NCI-H748 (cell line): ENCODE results near the gene DIP2C.
"Not testable (repeated sequence)": the region's sequence is repeated elsewhere in the genome, so short reads cannot be mapped to it uniquely, and the experiment has no call there.

Source experiments
- DNase-seq: peaks from one replicate; lab custom pipeline; 2025; ENCODE audit not compliant: unreplicated experiment; lab: John Stamatoyannopoulos, UW

Gene DIP2C

GRCh38 chr10:436911-437665 is 252.4 kb downstream of the DIP2C start:
- DNase-seq: no peak

GRCh38 chr10:436013-436697 is 253.3 kb downstream of the DIP2C start:
- DNase-seq: no peak

DNA sequence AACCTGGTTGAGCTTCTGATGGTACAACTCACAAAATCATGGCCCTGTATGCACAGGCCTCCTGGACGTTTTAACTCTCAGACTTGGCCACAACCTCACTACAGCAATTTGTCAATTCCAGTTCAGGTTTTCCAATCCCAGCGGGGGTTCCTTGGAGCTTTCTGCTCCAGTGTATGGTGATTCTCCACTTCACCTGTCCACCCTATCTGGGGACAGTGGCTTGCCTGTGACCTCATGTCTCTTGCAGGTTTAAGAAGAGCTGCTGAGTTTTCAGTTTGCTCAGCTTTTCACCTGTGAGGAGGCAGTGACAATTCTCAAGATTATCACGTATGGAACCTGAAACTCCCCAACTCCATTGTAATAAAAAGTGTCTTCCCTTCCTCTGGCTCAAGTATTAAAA is 254.1 kb downstream of the DIP2C start:
- no peak for DNase-seq

GRCh38 chr10:429696-430095 is 259.8 kb downstream of the DIP2C start:
- no peak for DNase-seq

DNA sequence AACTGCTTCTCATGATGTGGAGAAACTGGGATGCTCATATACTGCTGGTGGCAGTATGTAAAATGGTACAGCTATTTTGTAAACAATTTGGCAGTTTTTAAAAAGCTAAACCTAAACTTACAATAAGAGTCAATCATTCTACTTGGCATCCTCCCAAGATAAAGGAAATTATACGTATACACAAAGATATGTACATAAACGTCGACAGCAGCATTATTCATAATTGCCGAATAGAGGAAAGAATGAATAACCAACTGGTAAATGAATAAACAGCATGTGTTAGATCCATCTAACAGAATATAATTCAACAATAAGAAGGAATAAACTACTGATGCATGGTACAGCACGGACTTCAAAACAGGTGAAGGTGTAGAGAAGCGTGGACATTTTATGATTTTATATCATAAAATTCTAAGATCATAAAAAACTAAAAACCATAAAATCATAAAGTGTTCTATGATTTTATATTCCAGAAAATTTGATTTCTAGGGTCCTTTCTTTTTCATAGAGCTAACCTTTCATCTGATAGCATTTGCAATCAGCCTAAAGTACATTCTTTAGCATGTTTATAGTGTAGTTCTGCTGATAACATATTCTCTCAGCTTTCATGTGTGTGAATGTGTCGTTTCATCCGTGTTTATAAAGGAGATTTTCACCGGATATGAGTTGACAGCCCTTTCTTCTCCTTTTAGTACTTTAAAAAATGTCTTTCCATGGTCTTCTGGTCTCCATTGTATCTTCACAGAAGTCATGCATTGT is 261.5 kb downstream of the DIP2C start:
- DNase-seq: peak; percentile 68

GRCh38 chr10:425365-425764 is 264.1 kb downstream of the DIP2C start:
- not testable (repeated sequence) for DNase-seq

GRCh38 chr10:424724-425123 is 264.7 kb downstream of the DIP2C start:
- DNase-seq: not testable (repeated sequence)

DNA sequence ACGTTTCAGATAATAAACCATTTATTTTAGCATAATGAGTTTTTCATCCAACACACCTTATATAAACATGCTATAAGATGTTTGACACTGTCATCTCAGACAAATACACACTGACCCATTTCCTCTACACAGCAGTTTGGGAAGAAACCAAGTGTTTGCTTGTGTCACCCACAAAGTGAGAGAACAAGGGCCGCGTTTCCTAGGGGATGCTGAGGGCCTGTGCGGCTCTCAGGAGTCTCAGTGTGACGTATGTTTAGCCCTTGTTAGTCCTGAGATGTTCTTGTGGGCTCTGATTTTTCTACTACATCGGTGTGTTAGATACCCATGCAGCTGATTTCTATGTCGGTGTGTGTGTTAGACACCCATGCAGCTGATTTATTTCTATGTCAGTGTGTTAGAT is 266.3 kb downstream of the DIP2C start:
- no peak for DNase-seq

DNA sequence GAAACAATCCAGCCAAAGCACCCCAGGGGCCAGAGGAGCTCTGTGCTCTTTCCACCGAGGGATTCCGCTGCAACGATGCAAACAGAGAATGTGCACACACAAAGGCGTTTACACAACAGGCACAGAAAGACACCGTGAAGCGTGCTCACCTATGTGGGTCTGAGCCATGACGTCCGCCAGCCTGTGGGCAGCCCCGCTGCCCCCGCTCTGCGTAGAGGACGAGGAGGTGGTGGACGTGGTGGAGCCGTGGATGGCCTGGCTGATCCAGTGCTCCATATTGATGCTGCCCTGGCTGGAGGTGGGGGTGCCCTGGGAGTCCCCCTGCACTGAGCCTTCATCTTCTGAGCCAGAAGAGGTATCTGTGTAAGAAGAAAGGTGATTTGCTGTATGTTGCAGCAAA is 266.8 kb downstream of the DIP2C start:
- DNase-seq: no peak

DNA sequence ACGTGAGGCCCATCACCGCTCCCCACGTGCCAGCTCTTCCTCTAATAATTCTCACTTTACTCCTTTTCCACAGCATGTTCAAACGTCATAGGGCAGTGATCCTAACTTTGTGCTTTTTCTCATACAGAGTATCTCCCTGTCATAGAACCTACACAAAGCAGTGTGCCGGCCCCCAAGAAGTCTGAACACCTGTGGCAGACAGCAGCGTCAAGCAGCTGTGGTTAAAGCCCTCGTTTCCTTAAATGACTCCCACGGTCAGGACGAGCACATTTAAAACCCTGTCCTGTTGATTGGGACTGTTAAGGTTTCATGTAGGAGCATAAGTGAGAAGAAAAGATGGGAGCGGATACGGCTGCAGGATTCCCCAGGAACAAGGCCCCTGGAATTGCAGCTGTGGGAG is 267.2 kb downstream of the DIP2C start:
- no peak for DNase-seq

- no peak for DNase-seq
These were observed 268.3 kb downstream of the DIP2C start for GRCh38 chr10:421170-421569.

DNA sequence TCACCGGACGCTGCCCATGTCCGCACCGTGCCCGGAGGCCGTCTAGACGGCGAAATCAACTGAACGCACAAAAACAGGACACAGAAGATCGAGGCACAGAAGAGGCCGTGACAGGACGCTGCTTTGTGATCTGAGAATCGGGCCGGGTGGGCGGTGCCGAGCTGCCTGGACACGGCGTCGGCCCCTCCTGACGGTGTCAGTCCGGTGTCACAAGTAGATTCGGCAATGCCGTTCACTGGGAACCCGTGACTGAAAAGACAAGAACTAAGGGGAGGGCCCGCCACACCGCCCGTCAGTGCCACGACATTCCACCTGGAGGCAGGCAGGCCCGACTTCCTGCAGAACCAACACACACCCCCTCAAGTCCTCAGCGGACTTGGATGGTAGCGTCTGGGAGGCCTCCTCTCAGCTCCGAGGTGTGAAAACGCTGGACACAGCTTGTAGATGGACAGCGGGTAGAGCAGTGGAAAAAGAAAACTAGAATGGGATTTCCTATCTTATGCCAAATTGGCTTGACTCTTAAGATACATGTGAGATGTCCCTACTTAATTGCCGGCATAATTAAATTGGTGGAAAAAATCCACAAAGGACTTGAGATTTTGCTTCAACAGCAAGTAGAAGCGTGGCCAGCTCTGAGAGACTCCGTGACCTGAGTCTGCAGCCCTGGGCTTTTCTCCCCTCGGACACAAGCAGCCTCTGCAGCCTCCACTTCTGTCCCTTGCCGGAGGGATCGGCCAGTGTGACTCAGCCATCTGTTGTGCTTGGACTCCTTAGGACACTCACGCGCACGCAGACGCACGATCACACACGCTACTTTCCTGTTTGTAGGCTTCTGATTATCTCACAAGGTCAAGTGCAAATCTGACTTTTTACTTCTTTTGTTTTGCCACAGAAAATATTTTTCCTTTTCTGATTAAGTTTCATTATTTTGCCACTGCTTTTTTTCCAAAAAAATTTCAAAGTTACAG is 269.0 kb downstream of the DIP2C start:
- DNase-seq: no peak

DNA sequence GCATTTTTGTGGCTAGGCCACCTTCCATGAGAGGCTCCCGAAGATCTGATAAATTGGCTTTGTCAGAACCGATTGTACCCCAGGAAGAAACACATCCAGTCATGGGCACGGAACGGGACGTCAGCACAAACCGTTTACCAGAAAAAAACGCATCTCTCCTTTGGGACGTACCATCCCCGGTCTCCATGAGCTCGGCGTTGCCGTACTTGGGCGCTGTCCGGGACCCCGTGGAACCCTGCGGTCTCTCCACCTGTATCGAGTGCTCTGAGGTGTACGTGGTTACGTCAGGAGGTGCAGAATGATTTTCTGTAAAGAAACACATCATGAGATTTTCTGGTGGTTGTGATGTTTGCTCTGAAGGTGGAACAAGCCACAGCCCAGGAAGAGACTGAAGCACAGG is 270.6 kb downstream of the DIP2C start:
- no peak for DNase-seq

DNA sequence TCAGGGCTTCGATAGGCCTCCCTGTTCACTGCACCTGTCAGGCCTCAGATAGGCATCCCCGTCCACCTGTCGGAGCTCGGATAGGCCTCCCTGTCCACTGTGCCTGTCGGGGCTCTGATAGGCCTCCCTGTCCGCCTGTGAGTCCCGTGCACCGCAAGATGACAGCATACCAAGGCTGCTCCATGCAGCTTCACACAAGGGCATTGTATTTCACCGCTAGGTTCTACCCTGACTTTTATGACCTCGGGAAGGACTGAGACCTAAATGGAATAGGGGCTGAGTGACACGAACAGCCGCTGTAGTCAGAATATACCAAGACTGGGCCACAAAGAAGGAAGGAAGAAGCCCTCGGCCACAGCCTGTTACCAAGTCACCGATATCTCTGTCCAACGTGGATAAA is 271.2 kb downstream of the DIP2C start:
- no peak for DNase-seq

- DNase-seq: no peak
These were observed 273.4 kb downstream of the DIP2C start for GRCh38 chr10:416091-416515.

GRCh38 chr10:413662-414071 is 275.8 kb downstream of the DIP2C start:
- no peak for DNase-seq

DNA sequence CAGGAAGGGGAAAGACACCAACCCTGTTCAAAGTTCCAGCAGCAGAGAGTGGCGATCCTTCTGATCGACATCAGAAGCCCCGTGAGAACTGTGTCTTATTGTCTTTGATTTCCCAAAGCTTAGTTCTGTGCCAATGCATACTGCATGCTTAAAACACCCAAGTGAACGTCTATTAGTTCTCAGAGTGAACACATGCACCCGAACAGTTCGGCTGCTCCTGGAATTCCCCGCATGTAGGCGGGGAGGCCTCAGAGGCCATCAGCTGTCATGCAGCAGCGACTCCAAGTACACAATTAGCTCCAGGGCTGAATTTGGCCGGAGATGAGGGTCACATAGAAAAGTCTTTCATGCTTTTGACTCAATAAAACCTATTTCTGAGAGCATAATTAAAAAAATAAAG is 277.4 kb downstream of the DIP2C start:
- no peak for DNase-seq

- DNase-seq: no peak
These were observed 277.9 kb downstream of the DIP2C start for GRCh38 chr10:411603-412002.

DNA sequence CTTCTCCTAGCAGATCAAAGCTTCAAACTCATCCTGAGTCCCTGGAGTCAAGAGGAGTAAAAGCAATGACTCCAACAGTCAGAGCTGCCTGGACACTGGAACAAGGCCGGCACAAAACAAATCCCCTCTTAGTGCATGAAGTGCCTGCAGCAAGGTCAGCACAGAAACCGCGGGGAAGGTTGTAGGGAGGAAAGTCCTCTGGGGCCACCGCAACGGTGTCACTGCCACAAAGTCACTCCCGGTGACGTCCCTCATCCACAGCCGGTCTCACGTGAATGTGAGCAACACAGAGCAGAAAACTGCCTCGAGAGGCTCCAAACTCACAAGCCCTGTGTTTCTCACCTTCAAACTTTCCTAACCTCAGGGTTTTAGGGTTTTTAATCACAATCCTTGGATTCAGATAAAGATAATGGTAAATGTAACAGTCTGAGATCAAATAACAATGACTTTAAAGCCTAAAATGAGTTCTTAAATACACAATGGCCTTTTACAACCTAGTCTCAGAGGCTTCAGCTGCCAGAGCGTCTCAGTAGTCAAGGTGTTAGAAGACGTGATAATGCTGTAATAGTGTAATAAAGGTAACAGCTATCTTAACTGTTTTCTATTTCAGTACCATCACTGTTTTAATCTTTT is 279.9 kb downstream of the DIP2C start:
- no peak for DNase-seq

GRCh38 chr10:408236-408635 is 281.2 kb downstream of the DIP2C start:
- peak; percentile 82 for DNase-seq
